Astrocyte of the spinal cord (primary cell): ENCODE results near the gene RIMBP2.

Experiments
- DNase-seq: peaks from one replicate; pipeline ENCODE4 v3.0.0; 2011; ENCODE audit warnings: low read depth, low spot score
- H3K4me3 ChIP-seq: 2 replicates; pipeline ENCODE4 v1.5.1; 2011; ENCODE audit warnings: low read depth, mild to moderate bottlenecking, low read length, moderate library complexity
- CTCF ChIP-seq: IDR thresholded peaks from 2 replicates; pipeline ENCODE4 v1.5.1; 2012; ENCODE audit warnings: low read depth, mild to moderate bottlenecking, low read length, inconsistent platforms
- in situ Hi-C: cut with HindIII; loops from 2 replicates; pipeline ENCODE4 v1.10.0; 2017; ENCODE audit warnings: low sequenced_read_pairs

RIMBP2 gene

GRCh38 chr12:130537655-130538054, 178.4 kb downstream of the RIMBP2 start:
- no peak for DNase-seq
- H3K4me3 ChIP-seq, result no peak overlapping the region
- in situ Hi-C loops, result no loop called here
- TF ChIP-seq CTCF, result no peak

GRCh38 chr12:130537051-130537450, 179.0 kb downstream of the RIMBP2 start:
- no peak for DNase-seq
- no peak overlapping the region for H3K4me3 ChIP-seq
- in situ Hi-C loops, result no loop called here
- no peak for TF ChIP-seq CTCF

GRCh38 chr12:130530429-130530828, 185.7 kb downstream of the RIMBP2 start:
- in situ Hi-C loops, result no loop called here
- H3K4me3 ChIP-seq, result no peak overlapping the region
- no peak for TF ChIP-seq CTCF
- DNase-seq, result no peak

- TF ChIP-seq CTCF, result no peak
- in situ Hi-C loops, result no loop called here
- no peak overlapping the region for H3K4me3 ChIP-seq
- DNase-seq, result no peak
Measured at GRCh38 chr12:130529781-130530180, 186.3 kb downstream of the RIMBP2 start.

- DNase-seq, result no peak
- no peak for TF ChIP-seq CTCF
- in situ Hi-C loops, result no loop called here
- no peak overlapping the region for H3K4me3 ChIP-seq
Measured at GRCh38 chr12:130527239-130527638, 188.9 kb downstream of the RIMBP2 start.

GRCh38 chr12:130526813-130527212, 189.3 kb downstream of the RIMBP2 start:
- H3K4me3 ChIP-seq, result no peak overlapping the region
- TF ChIP-seq CTCF, result no peak
- in situ Hi-C loops, result no loop called here
- DNase-seq, result no peak
